Kidney (tissue), 22 donors: ENCODE measurements around the gene KRT79. TPM values are rescaled to one million over a fixed set of nuclear protein-coding genes. Genes with fewer than 3 reads are reported as not detected.
"Not testable (repeated sequence)": the region's sequence is repeated elsewhere in the genome, so short reads cannot be mapped to it uniquely, and the experiment has no call there.

Experiments
- DNase-seq, 5 donors: peaks; one replicate each; pipeline ENCODE4 v3.0.0-alpha.2; 2013 to 2020
- FAIRE-seq: peaks from 2 replicates; lab custom pipeline; 2012; peaks lifted over from hg19 to GRCh38; lab: Jason Lieb, UNC
- H3K27ac ChIP-seq, 2 donors: one replicate each; pipeline ENCODE4 v1.7.0; 2013; ENCODE audit warnings: low read depth in 2 of 2, low read length in 2 of 2, inconsistent platforms in 1 of 2
- H3K27me3 ChIP-seq: one replicate; pipeline ENCODE4 v1.7.1; 2013; ENCODE audit warnings: low read length, inconsistent platforms; ENCODE audit not compliant: control insufficient read depth, insufficient read depth
- H3K36me3 ChIP-seq, 3 donors: one replicate each; pipeline versions ENCODE4 v1.7.0 to v1.7.1; 2013; ENCODE audit warnings: low read length in 3 of 3, control low read depth in 1 of 3, inconsistent platforms in 1 of 3; ENCODE audit not compliant: insufficient read depth in 3 of 3, control insufficient read depth in 2 of 3
- H3K4me1 ChIP-seq, 3 donors: one replicate each; pipeline versions ENCODE4 v1.7.0 to v1.7.1; 2013; ENCODE audit warnings: low read length in 3 of 3, inconsistent platforms in 1 of 3, low read depth in 1 of 3; ENCODE audit not compliant: control insufficient read depth in 2 of 3, insufficient read depth in 2 of 3
- H3K4me3 ChIP-seq, 3 donors: one replicate each; pipeline versions ENCODE4 v1.7.0 to v1.8.1; 2013; ENCODE audit warnings: low read length in 3 of 3, control low read depth in 1 of 3, inconsistent platforms in 1 of 3
- H3K9ac ChIP-seq, 3 donors: one replicate each; pipeline versions ENCODE4 v1.7.0 to v1.7.1; 2013; ENCODE audit warnings: low read length in 3 of 3, control low read depth in 1 of 3, inconsistent platforms in 1 of 3
- H3K9me3 ChIP-seq, 3 donors: one replicate each; pipeline versions ENCODE4 v1.7.0 to v1.7.1; 2013; ENCODE audit warnings: low read length in 3 of 3, control low read depth in 1 of 3, inconsistent platforms in 1 of 3; ENCODE audit not compliant: control insufficient read depth in 2 of 3, insufficient read depth in 1 of 3
- intact Hi-C: fragments of 100-400 bp; cut with DNase I; formaldehyde crosslinking; loops from one replicate; pipeline ENCODE4 v1.11.1; 2022
- long read RNA-seq, 10 donors: library from polyadenylated mRNA in 1 of 10; unstranded in 1 of 10; transcript quantifications; one replicate each; pipeline ENCODE4 v2.0.0 and lab custom pipeline, GENCODE V29; 2021 to 2026
- polyA plus RNA-seq: library from polyadenylated mRNA; stranded (reverse); fragments of 350-450 nt; fragmentation: Illumina TruSeq; extraction: RNeasy Lipid Tissue Mini Kit (QIAGEN cat#74804); gene quantifications from one replicate; pipeline ENCODE4 v1.2.3, GENCODE V29; 2014; ENCODE audit warnings: low read depth, low replicate concordance; ENCODE audit not compliant: insufficient read depth
- total RNA-seq: library from RNA; stranded (reverse); fragmentation: NEBNext Ultra II Directional; extraction: Animal tissue kit (Norgen Biotek cat#: 25700); gene quantifications from one replicate; pipeline ENCODE4 v1.2.1, GENCODE V29; 2021
- TF ChIP-seq, protein P1 (sequence below): IDR thresholded peaks from 3 replicates; pipeline ENCODE4 v1.5.1; 2012; ENCODE audit warnings: mild to moderate bottlenecking, moderate library complexity, borderline replicate concordance; ENCODE audit not compliant: insufficient read depth; ENCODE audit errors: extremely low read depth
- donor health status: control.
- donor health status: control.
- donor health status: control.
- donor health status: control.
- donor health status: control.
- donor health status: DM: yes; HTN: yes; CAD: no.
- donor health status: Normal renal cell carcinoma (clear cell type).

Gene KRT79
- total RNA-seq (not detected), polyA plus RNA-seq (not detected)
- long read RNA-seq, donor 1, result 0 reads
- long read RNA-seq, donor 2, result 0 reads
- long read RNA-seq, donor 3, result 0 reads
- long read RNA-seq, donor 4, result 0 reads
- long read RNA-seq, donor 5, result 0 reads
- long read RNA-seq, donor 6, result 0 reads
- long read RNA-seq, donor 7, result 0 reads
- long read RNA-seq, donor 8, result 0 reads
- long read RNA-seq, donor 9, result 0 reads
- long read RNA-seq, donor 10, result 0 reads

DNA sequence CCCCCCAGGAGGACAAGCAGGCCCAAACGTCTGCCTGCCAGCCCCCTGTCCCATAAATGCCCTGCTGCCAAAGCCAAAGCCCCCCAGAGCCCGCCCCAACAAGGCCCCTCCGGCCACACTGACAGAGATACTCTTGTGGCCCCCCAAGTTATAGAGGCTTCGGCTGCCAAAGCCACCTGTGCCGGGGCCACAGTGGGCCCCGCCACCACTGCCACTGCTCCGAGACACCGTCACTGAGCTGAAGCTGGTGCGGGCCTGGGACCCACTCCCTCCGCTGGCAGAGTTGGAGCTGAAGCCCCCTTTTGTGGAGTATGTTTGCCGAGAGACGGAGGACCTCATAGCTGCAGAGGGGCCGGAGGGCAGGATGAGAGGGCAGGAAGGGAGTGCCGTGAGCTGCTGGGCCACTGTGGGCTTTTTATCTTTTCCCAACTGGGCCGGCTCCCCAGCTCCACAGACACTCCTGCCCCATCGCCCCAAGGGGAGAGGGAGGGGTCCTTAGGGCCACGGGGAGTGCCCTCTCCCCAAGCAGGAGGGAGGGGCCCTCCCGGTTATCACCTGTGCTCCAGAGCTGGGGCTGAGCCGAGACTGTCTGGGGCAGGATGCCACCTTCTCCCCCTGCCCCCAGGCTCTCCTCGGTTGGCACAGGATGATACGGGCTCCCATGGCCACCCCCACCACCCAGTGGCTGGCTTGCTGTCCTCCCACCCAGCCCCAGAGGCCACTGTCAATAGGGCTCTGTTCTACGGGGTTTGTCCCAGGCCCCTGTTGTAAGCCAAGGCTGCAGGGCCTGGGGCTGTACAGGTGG is at the start of gene KRT79:
Gene KRT79 (minus strand): TSS at position 390 of the 805 bp plus-strand sequence. CDS start 51 bp downstream, at position 339.
- DNase-seq, result no peak

DNA sequence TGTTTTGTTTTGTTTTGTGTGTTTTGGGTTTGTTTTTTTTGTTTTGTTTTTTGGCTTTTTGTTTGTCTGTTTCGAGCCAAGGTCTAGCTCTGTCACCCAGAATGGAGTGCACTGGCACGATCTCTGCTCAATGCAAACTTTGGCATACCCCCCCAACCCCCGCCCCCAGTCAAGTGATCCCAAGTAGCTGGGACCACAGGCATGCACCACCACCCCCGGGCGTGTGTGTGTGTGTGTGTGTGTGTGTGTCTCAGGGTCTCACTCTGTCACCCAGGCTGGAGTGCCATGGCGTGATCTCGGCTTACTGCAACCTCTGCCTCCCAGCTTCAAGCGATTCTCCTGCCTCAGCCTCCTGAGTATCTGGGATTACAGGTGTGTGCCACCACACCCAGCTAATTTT is 46.4 kb upstream of the KRT79 start:
- H3K9me3 ChIP-seq, H3K4me3 ChIP-seq, H3K9ac ChIP-seq, FAIRE-seq, H3K27ac ChIP-seq, H3K36me3 ChIP-seq, DNase-seq, H3K27me3 ChIP-seq: not testable (repeated sequence)
- intact Hi-C loops, result loop anchor here (5.0 kb wide), 1 partner anchor 102 kb away; no protein-coding TSS in a partner anchor
- H3K4me1 ChIP-seq, result peaks cover 0 to 14% (median 4%) of the 10 kb centered on the region in 3 donors

More for the DNA sequence above, at the start of gene KRT79:
- H3K9ac ChIP-seq, result no peak within 1 kb of the TSS
- no peaks in the 10 kb centered on the region for H3K36me3 ChIP-seq
- intact Hi-C loops, result no loop called here
- FAIRE-seq, result no peak
- TF ChIP-seq, protein P1, sequence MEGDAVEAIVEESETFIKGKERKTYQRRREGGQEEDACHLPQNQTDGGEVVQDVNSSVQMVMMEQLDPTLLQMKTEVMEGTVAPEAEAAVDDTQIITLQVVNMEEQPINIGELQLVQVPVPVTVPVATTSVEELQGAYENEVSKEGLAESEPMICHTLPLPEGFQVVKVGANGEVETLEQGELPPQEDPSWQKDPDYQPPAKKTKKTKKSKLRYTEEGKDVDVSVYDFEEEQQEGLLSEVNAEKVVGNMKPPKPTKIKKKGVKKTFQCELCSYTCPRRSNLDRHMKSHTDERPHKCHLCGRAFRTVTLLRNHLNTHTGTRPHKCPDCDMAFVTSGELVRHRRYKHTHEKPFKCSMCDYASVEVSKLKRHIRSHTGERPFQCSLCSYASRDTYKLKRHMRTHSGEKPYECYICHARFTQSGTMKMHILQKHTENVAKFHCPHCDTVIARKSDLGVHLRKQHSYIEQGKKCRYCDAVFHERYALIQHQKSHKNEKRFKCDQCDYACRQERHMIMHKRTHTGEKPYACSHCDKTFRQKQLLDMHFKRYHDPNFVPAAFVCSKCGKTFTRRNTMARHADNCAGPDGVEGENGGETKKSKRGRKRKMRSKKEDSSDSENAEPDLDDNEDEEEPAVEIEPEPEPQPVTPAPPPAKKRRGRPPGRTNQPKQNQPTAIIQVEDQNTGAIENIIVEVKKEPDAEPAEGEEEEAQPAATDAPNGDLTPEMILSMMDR, result no peak
- no peaks in the 10 kb centered on the region for H3K4me1 ChIP-seq
- no peak within 1 kb of the TSS for H3K27ac ChIP-seq
- no peaks in the 10 kb centered on the region for H3K27me3 ChIP-seq
- no peak within 1 kb of the TSS for H3K4me3 ChIP-seq
- H3K9me3 ChIP-seq, result no peaks in the 10 kb centered on the region

DNA sequence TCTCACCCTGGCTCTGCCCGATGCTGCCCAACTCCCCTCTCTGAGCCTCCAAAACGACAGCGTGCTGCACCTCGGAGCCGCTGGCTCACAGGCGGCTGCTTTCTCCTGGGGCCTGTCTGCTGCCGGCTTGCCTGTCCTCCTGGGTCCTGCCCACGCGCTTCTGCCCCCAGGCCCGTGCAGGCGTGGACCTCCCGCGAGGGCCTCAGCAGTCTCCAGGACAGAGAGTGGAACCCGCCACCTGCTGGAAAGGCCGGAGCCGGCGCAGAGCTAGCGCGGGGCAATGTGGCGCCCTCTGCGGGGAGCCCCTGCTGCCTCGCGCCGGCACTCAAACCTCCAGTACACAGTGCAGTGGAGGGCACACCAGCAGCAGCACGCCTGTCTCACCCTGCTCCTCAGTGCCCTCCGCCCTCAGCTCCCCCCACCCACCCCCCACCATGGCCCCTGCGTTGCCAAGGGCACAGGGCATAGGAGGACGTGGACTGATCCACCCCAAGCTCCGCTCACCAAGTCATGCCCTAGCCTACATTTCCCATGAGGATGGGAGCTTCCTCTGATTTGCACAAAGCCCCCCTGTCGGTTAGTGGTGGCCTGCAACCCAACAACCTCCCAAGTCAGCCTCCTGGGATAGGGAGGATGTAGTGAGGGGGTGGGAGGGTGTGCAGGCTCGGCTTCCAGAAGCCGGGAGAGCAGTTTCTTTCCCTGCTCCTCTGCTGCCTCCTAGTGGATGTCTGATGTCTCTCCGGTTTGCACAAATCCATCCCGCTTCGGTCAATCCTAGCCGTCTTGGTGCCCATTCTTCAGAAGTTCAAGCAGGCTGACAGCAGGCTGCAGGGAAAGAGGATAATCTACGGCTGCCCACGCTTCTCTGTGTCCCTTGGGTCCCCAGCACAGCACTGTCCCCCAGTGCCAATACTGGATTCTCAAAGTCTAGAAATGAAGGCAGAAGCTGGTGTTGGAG is 45.6 kb upstream of the KRT79 start:
- no peak overlapping the region for H3K27ac ChIP-seq
- no peak for FAIRE-seq
- DNase-seq, result peak; percentile 84 to 96 (median 90)
- intact Hi-C loops, result loop anchor here (5.0 to 10.0 kb wide), 4 partner anchors 103 to 725 kb away; no protein-coding TSS in a partner anchor
- H3K4me3 ChIP-seq, result peak overlapping the region in 1 of 3 donors; percentile 15
- TF ChIP-seq, protein P1, result peak; percentile 94
- no peaks in the 10 kb centered on the region for H3K36me3 ChIP-seq
- H3K9me3 ChIP-seq, result no peaks in the 10 kb centered on the region
- no peak overlapping the region for H3K9ac ChIP-seq
- peaks cover 2 to 17% (median 4%) of the 10 kb centered on the region in 3 donors for H3K4me1 ChIP-seq
- no peaks in the 10 kb centered on the region for H3K27me3 ChIP-seq
